Stimulated activated CD8-positive, alpha-beta memory T cell treated with anti-CD3 and anti-CD28 coated beads, Interleukin-12 subunit alpha, Interleukin-12 subunit beta, amount 100 ng/mL, for 24 hours (primary cell): ENCODE data around the gene CSMD2.

Source experiments
- DNase-seq: peaks from one replicate; pipeline ENCODE4 v3.0.0-alpha.2; 2020; ENCODE audit errors: extremely low read depth

Gene CSMD2

DNA sequence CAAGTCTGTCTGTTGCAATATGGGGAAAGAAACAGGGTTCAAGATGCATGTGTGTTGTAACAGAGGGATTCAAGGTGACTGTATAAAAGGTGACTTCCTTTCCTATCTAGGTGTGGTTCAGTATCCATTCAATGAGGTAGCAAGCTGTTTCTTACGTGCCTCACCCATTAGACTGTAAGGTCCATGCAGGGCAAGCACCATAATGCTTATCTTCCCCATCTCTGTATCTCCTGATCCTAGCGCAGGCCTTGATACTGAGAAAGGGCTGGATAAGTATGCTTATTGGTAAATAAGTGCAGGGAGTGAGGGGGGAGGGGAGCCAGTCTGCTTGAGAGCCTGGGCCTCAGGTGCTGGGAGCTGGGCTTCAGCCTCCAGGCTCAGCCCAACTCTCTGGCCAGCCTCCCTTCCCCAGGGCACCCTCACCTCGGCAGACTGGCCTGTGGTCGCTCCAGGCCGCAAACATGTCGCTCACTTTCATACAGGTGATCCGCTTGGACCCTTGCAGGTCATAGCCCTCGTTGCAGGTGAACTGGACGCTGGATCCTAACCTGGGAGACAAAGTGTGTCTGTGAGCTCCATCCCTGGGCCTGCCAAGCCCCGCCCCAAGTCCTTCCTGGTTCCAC, 345.6 kb downstream of the CSMD2 start:
- DNase-seq: no peak

- no peak for DNase-seq
These were observed 347.0 kb downstream of the CSMD2 start for GRCh38 chr1:33818071-33818470.

DNA sequence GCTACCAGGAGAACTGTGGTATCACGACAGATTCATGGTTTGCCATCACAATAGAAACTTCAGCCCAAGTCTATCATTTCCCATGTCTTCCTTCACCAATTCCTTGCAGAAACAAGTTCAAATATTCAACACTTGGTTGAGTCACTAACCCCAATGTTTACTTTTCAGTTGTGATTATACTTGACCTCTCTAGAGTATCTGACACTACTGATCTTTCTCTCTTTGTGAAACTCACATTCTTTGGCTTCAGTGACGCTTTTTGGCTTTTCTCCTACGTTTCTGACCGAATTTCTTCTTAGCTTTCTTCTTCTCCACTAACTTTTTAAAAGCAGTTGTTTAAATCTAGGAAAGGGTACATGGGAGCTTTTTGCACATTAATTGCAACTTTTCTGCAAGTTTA, 350.0 kb downstream of the CSMD2 start:
- no peak for DNase-seq

- DNase-seq: no peak
These were observed 350.9 kb downstream of the CSMD2 start for GRCh38 chr1:33814166-33814565.

GRCh38 chr1:33810571-33810970, 354.5 kb downstream of the CSMD2 start:
- DNase-seq: no peak

DNA sequence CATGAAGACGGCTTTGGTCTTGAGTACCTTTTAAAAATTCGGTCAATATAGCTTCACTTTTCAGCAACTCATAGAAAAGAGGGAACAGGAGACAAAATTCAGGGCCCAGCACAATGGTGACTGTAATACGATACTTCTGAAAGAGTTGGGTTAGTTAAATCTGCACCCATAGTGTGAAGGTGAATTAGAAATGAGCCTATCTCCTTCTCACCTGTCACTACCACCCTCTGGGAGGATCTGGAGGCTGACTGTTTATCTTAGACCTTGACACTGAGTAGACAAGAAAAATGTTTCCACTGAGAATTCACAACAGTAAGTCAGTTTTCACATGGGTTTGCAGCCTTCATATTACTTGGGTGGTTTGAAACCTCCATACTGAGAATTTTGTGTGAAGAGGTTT, 359.0 kb downstream of the CSMD2 start:
- no peak for DNase-seq

DNA sequence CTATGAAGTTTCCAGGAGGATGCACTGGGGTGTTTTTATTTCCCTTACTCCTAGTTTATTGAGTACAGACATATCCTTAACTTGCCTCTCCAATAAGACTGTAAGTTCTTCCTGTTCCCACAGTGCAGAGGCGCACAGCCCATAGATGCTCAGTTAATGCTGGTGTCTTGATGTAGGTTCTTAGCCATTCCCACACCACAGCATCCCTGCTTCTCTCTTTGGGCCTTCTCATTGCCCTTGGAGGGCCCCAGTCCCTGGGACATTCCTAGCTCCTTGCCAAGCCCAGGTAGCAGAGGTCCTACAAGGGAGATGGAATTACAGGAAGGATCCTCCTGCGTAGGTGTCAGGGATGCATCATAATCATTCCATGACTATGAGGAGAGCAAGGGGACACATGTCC, 362.8 kb downstream of the CSMD2 start:
- no peak for DNase-seq

- no peak for DNase-seq
These were observed 367.2 kb downstream of the CSMD2 start for GRCh38 chr1:33797849-33798248.

- no peak for DNase-seq
These were observed 372.4 kb downstream of the CSMD2 start for GRCh38 chr1:33792651-33793050.

GRCh38 chr1:33792216-33792615, 372.8 kb downstream of the CSMD2 start:
- DNase-seq: no peak

DNA sequence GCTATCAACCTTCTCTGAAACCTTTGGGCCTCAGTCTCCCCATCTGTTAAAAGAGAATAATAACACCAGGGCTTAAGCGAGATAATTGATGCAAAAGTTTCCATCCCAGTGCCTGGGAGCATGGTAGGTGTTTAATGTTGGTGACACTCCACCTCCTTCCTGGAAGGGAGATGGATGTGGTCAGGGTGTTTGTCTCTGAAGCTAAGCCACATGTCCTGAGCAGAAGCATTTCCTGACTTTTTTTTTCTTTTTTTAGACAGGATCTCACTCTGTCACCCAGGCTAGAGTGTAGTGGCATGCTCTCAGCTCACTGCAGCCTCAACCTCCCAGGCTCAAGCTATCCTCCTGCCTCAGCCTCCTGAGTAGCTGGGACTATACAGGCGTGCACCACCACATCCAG, 373.8 kb downstream of the CSMD2 start:
- DNase-seq: no peak

DNA sequence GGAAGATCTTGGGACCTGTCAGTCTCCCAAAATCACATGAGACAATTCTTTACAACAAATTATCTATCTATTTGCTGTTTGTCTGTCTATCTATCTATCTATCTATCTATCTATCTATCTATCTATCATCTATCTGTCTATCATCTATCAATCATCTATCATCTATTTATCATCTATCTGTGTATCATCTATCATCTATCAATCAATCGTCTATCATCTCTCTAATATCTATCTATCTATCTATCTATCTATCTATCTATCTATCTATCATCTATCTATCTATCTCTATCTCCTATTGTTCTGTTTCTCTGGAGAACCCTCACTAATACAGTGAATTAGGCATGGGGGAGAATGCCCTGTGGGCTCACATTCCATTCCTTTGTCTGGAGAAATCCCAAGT, 374.5 kb downstream of the CSMD2 start:
- DNase-seq: no peak

DNA sequence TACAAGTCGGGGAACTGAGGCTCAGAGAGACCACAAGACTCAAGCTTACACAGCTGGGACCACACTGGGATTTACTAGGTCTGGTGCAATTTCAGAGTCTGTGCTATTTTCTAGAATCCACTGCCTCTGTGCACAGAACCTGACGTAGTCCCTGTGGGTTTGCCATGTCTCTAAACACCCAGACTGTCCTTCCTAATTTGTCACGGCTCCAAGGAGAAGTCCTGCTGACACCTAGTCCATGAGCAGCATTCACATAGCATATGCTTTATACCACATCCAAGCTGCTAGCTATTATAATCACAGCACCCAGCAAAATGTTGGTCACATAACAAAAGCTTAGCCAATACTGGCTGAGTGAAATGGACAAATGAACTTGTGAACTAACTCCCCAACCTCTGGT, 380.2 kb downstream of the CSMD2 start:
- no peak for DNase-seq

- no peak for DNase-seq
These were observed 382.3 kb downstream of the CSMD2 start for GRCh38 chr1:33782776-33783175.

DNA sequence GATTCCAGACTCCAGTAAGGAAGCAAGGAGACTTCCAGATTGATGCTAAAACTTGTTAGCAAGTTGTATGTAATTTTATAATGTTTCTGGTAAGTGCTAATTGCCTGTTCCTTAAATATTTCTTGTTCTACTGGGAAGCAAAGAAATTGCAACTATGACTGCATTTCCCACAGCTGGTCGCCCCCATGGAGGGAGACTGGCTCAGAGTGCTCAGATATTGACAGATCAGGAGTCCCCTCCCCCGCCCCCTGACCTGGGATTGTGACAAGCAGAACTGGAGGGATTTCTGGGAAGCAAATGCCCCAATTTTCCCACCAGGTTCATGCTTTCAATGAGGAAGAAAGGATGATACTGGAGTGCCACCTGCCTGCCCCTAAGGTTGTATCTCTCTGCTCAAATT, 383.4 kb downstream of the CSMD2 start:
- DNase-seq: no peak

DNA sequence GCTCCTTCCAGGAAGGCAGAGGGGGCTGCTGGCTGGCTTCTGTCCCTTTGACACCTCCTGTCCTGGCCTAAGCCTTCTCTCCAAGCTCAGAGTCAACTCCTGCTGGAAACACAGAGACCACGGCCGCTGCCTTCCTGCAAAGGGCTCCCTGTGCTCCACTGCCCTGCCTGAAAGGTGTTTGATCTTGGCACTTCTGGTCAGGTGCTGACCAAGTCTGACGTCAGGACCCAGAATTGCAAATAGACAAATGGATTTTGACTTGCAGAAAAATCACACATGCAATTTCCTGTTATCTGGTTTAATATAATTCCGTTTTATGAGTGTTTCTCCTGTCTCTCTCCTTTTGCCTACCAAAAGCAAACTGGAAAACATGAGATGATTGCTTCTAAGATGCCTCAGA, 387.7 kb downstream of the CSMD2 start:
- DNase-seq: no peak

- DNase-seq: no peak
These were observed 396.2 kb downstream of the CSMD2 start for GRCh38 chr1:33768821-33769220.

DNA sequence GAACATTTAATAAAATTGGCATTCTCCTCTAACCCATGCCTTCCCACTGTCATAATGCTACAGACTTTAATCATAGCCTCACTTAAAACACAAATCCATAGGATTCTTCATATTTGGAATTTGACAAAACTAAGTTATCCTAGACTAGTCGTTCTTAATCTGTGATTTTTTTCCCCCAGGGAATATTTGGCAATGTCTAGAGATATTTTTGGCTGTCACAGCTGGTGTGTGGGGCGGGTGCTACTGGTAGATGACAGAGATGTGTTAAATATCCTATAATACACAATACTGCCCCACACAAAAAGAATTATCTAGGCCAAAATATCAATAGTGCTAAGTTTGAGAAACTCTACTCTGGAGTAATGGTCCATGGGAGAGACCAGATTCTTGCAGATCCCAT, 396.9 kb downstream of the CSMD2 start:
- DNase-seq: no peak

DNA sequence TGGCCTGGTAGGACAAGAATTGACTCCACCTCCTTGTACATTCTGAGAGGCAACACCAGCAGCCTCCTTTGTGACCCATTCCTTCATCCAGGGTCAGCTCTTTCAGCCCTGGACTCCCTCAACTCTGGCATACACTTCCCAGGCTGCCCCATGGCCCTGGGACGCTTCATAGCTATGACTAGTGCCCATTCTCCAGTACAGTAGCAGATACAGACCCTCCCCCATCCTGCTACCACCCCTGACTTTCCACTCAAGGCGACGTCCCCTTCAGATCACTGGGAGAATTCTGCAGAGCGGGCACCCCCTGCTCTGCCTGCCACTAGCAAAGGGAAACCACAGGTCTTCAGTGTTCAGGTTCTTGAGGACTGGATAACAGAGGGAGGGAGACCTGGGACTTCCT, 400.9 kb downstream of the CSMD2 start:
- DNase-seq: no peak

DNA sequence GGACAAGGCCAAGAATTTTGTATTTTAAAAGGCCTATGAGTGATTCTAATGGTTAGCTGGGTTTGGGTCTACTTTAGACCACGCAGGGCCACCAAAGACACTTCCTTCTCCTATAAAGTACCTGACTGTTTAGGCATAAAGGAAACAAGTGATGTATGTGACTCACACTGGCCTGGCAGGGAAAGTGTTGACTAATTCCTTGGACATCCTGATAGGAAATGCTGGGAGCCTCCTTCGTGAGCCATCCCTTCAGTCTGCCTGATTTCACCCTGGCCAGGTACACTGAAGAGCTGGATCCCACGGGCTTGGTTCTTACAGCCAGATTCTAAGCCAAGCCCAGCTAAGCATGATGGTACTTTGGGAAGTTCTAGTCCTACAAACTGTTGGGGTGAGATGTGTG, 401.6 kb downstream of the CSMD2 start:
- DNase-seq: no peak

- no peak for DNase-seq
These were observed 402.1 kb downstream of the CSMD2 start for GRCh38 chr1:33762962-33763361.

DNA sequence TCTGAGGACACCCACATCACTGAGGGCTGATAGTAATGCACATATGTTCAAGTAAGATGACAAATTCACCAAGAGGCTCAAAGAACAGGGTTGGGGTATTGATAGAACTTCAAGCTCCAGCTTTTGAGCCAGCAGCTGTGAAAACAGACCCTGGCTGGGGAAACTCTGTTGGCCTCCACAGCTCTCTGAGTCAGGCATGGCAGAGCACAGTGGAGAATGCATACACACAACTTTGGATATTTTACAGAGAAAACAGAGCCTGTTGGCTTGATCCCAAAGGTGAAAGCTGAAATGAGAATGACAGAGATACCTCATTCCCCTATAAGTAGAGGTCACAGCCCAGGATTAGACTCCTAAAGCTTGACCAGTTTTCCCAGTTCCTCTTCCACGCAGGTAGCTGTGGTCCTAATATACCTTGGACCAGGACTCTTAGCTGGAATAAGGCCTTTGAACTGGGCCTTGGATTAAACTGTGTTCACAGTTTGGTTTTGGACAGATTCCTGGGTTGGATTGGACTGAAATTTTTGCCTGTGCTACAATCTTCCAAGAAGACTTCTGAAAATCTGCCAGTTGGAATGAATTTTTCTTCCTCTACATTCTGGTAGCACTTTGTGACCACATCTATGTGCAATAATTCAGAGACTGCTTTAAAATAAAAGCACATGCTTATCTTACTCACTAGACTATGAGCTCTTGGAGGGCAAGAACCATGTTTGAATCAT, 402.8 kb downstream of the CSMD2 start:
- no peak for DNase-seq

- DNase-seq: no peak
These were observed 406.3 kb downstream of the CSMD2 start for GRCh38 chr1:33758698-33759097.
